Measurements from ENCODE around the gene GADD45GIP1.

The GADD45GIP1 gene

DNA sequence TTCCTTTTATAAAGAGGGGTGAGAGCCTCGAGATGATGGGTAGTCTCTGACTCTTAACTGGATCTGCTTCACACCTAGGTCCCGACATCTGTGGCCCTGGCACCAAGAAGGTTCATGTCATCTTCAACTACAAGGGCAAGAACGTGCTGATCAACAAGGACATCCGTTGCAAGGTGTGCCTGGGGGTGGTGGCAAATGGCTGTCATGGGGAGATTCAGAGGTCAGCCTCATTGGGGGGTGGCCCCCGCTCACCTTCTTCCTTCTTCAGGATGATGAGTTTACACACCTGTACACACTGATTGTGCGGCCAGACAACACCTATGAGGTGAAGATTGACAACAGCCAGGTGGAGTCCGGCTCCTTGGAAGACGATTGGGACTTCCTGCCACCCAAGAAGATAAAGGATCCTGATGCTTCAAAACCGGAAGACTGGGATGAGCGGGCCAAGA is 17.0 kb downstream of the GADD45GIP1 start:
- peak overlapping the region; percentile 89 for H3K4me3 ChIP-seq (replicated peaks; ENCODE audit: low read depth, low read length)
- TF ChIP-seq, protein P1, sequence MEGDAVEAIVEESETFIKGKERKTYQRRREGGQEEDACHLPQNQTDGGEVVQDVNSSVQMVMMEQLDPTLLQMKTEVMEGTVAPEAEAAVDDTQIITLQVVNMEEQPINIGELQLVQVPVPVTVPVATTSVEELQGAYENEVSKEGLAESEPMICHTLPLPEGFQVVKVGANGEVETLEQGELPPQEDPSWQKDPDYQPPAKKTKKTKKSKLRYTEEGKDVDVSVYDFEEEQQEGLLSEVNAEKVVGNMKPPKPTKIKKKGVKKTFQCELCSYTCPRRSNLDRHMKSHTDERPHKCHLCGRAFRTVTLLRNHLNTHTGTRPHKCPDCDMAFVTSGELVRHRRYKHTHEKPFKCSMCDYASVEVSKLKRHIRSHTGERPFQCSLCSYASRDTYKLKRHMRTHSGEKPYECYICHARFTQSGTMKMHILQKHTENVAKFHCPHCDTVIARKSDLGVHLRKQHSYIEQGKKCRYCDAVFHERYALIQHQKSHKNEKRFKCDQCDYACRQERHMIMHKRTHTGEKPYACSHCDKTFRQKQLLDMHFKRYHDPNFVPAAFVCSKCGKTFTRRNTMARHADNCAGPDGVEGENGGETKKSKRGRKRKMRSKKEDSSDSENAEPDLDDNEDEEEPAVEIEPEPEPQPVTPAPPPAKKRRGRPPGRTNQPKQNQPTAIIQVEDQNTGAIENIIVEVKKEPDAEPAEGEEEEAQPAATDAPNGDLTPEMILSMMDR (IDR thresholded peaks at IDR 0.05; ENCODE audit: low read depth, low read length, missing control alignments): no peak
- DNase-seq (ENCODE audit: extremely low read depth, low read depth): no peak

DNA sequence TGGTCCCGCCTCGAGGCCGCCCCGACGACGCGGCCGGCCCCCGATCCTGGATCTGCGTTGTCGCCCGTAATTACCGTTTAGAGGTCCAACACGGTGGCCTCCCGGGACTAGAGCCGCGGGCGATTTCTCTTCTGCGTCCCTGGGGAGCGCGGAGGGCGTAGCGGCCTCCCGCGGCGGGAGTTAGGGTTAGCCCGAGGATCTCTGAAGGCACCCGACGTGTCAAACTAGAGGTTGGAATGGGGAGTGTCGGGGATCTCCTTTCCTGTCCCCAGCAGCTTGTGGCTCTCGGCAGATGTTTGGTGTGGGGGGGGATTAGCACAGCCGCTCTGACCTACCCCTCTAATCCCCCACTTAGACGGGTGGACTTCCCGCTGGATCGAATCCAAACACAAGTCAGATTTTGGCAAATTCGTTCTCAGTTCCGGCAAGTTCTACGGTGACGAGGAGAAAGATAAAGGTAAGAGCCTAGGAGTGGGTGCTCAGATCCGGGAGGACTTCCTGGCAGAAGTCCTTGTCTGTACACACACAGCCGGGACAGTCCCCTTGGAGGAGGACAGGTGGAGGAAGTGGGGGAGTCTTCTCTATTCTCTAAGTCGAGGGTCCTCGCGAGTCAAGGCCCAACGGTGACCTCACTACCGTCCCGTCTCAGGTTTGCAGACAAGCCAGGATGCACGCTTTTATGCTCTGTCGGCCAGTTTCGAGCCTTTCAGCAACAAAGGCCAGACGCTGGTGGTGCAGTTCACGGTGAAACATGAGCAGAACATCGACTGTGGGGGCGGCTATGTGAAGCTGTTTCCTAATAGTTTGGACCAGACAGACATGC is 18.0 kb downstream of the GADD45GIP1 start:
- peak overlapping the region; percentile 89 for H3K4me3 ChIP-seq (replicated peaks; ENCODE audit: low read depth, low read length)
- no peak for DNase-seq (ENCODE audit: extremely low read depth, low read depth)
- TF ChIP-seq, protein P1 (IDR thresholded peaks at IDR 0.05; ENCODE audit: low read depth, low read length, missing control alignments): peak; percentile 2

DNA sequence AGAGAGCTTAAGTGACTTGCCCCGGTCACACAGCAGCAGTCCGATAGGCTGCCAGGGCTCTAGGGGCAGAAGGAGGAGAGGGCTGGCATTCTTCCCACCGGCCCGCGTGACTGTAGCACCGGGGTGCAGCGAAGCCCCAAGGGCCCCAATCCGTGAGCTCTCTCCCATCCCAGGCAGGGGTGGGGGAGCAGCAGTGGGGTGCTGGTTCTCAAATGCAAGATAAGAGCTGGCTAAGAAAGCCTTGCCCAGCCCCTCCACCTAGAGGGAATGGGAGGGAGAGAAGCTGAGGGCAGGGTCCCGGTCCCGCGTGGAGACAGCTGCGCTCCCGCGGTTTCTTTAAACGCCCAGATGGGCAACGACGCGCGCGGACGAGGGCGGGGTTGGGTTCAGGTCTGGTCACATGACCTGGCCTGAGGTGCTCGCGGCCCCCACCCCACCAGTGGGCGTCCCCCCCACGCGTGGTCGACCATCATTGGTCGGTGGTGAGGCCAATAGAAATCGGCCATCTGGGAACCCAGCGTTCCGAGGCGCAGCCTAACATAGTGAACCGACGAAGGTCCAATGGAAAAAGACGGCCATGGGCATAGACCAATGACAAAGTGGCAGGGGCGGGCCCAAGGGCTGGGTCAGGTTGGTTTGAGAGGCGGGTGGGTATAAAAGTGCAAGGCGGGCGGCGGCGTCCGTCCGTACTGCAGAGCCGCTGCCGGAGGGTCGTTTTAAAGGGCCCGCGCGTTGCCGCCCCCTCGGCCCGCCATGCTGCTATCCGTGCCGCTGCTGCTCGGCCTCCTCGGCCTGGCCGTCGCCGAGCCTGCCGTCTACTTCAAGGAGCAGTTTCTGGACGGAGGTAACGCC is 18.9 kb downstream of the GADD45GIP1 start, which contains the start of gene CALR:
TSS of gene CALR (plus strand) at position 683 of the 852 bp plus-strand sequence. CDS start at position 754, 71 bp downstream.
- H3K4me3 ChIP-seq (replicated peaks; ENCODE audit: low read depth, low read length): peak within 1 kb of the TSS; percentile 89
- TF ChIP-seq, protein P1 (IDR thresholded peaks at IDR 0.05; ENCODE audit: low read depth, low read length, missing control alignments): no peak
- peak; percentile 98 for DNase-seq (ENCODE audit: extremely low read depth, low read depth)

DNA sequence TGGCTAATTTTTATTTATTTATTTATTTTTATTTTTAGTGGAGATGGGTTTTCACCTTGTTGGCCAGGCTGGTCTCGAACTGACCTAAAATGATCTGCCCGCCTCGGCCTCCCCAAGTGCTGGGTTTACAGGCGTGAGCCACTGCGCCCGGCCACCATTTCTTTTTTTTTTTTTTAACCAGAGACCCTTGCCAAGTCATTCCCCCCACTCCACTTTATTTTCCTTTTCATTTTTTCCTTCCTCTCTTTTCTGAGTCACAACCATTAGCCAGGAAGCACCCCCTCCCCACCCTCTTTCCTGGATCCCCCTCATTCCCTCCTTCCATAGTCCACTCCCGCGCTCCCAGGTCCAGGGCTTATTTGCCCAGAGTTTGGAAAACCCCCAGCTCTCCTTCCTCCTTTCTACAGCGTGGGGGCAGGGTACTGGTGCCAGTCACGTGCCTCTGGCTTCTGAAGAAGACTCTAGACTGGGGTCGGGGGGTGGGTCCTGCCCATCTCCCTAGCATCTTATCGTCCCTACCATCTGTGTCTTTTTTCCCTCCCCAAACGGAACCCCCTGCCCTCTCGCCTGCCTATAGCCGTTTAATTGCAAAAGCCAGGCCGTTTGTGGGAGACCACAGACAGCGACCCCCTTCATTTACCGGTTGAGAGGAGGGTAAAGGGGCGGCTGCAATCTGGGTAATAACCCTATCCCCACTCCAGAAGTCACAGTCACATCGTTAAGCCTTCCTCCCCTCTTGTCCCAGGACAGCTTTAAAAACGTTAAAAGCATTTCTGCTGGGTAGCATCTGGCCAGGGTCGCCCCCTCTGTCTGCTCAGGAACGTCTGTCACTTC is 19.7 kb downstream of the GADD45GIP1 start:
- peak overlapping the region; percentile 89 for H3K4me3 ChIP-seq (replicated peaks; ENCODE audit: low read depth, low read length)
- DNase-seq (ENCODE audit: extremely low read depth, low read depth): no peak
- TF ChIP-seq, protein P1 (IDR thresholded peaks at IDR 0.05; ENCODE audit: low read depth, low read length, missing control alignments): no peak

DNA sequence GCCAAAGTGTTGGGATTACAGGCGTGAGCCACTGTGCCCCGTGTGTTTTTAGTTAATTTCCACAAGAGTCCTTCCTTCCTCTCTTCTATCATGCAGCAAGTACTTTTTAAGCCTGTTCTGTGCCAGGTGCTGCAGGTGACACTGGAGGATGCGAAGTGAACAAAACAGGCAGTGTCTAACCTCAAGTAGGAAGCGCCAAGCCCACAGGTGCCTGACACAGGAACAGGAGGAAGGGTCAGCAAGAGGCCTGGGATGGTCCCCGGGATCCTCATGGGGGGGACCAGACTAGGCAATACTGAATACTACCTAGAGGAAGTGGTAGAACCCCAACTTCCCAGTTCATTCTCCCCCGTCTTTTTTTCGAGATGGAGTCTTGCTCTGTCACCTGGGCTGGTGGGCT is 20.4 kb downstream of the GADD45GIP1 start:
- H3K4me3 ChIP-seq (replicated peaks; ENCODE audit: low read depth, low read length): no peak overlapping the region
- DNase-seq (ENCODE audit: extremely low read depth, low read depth): no peak
- TF ChIP-seq, protein P1 (IDR thresholded peaks at IDR 0.05; ENCODE audit: low read depth, low read length, missing control alignments): no peak

DNA sequence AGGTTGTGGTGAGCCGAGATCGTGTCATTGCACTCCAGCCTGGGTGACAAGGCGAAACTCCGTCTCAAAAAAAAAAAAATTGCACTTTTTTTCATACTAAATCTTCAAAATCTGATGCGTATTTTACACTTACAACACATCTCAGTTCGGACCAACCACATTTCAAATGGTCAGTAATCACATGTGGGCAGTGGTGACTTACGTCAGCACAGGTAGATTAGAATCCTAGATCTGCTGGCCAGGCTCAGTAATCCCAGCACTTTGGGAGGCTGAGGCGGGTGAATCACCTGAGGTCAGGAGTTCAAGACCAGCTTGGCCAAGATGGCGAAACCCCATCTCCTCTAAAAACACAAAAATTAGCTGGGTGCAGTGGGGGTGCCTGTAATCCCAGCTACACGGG is 22.0 kb downstream of the GADD45GIP1 start:
- TF ChIP-seq, protein P1 (IDR thresholded peaks at IDR 0.05; ENCODE audit: low read depth, low read length, missing control alignments): no peak
- no peak for DNase-seq (ENCODE audit: extremely low read depth, low read depth)
- H3K4me3 ChIP-seq (replicated peaks; ENCODE audit: low read depth, low read length): no peak overlapping the region
